K562 (cell line): Measurements from ENCODE around the gene OGDH. TPM values are rescaled to one million over a fixed set of nuclear protein-coding genes. Genes with fewer than 3 reads are reported as not detected.

Experiments
- ELF4 ChIP-seq: fragments of 450-650 bp; formaldehyde crosslinking; IDR thresholded peaks from 2 replicates; pipeline ENCODE4 v1.4.0; 2022; ENCODE audit warnings: missing genetic modification characterization
- EP400 ChIP-seq: fragments of 450-650 bp; IDR thresholded peaks from 2 replicates; pipeline ENCODE4 v1.6.1; 2017; ENCODE audit warnings: antibody characterized with exemption, mild to moderate bottlenecking, moderate library complexity
- FOS ChIP-seq: IDR thresholded peaks from 3 replicates; pipeline ENCODE4 v1.6.1; 2011; ENCODE audit not compliant: insufficient read length; ENCODE audit errors: extremely low read depth
- HDAC1 ChIP-seq, 2 experiments: fragments of 450-650 bp; IDR thresholded peaks; 2 replicates each; pipeline ENCODE4 v1.6.1; 2016 to 2017; ENCODE audit warnings: inconsistent platforms in 1 of 2, mild to moderate bottlenecking in 1 of 2, moderate library complexity in 1 of 2
- JUN ChIP-seq, 2 experiments: sonication (generic) in 1 of 2; formaldehyde crosslinking in 1 of 2; IDR thresholded peaks; 2 replicates each; pipeline versions ENCODE4 v1.6.1 to v1.8.0; 2012 to 2022; ENCODE audit warnings: borderline replicate concordance in 2 of 2, mild to moderate bottlenecking in 2 of 2, improper control_type of control experiment in 1 of 2, low read depth in 1 of 2, low read length in 1 of 2, missing genetic modification reagents in 1 of 2
- NR2F6 ChIP-seq: fragments of 450-650 bp; formaldehyde crosslinking; IDR thresholded peaks from 2 replicates; pipeline ENCODE4 v1.4.0; 2020; ENCODE audit warnings: mild to moderate bottlenecking
- PURB ChIP-seq: sonication (generic); formaldehyde crosslinking; IDR thresholded peaks from 2 replicates; pipeline ENCODE4 v1.9.0; 2021; ENCODE audit warnings: low read depth, mild to moderate bottlenecking, missing genetic modification reagents
- RBM17 ChIP-seq: fragments of 200-400 bp; formaldehyde crosslinking; IDR thresholded peaks from 2 replicates; pipeline ENCODE4 v1.6.1; 2017; ENCODE audit warnings: low read depth, mild to moderate bottlenecking, low read length, borderline replicate concordance
- SMARCC2 ChIP-seq: fragments of 450-650 bp; IDR thresholded peaks from 2 replicates; pipeline ENCODE4 v1.6.1; 2017; ENCODE audit warnings: antibody characterized with exemption, moderate library complexity, mild to moderate bottlenecking, low read depth
- SMARCE1 ChIP-seq: fragments of 450-650 bp; IDR thresholded peaks from 2 replicates; pipeline ENCODE4 v1.7.1; 2016; ENCODE audit warnings: mild to moderate bottlenecking
- SP1 ChIP-seq: sonication (generic); formaldehyde crosslinking; IDR thresholded peaks from 2 replicates; pipeline ENCODE4 v1.8.1; 2022; ENCODE audit warnings: mild to moderate bottlenecking, missing genetic modification reagents
- TGIF2 ChIP-seq: sonication (generic); formaldehyde crosslinking; IDR thresholded peaks from 2 replicates; pipeline ENCODE4 v1.8.1; 2022; ENCODE audit warnings: mild to moderate bottlenecking, missing genetic modification reagents, moderate library complexity
- VEZF1 ChIP-seq: fragments of 200-800 bp; sonication (Bioruptor generic); IDR thresholded peaks from 2 replicates; pipeline ENCODE4 v1.6.1; 2017; ENCODE audit warnings: missing genetic modification characterization, missing compliant biosample characterization
- ZBTB2 ChIP-seq: fragments of 450-650 bp; IDR thresholded peaks from 2 replicates; pipeline ENCODE4 v1.6.1; 2016; ENCODE audit warnings: antibody characterized with exemption
- ZNF165 ChIP-seq: fragments of 250-450 bp; sonication (Bioruptor Pico); IDR thresholded peaks from 2 replicates; pipeline ENCODE4 v1.4.0; 2020; ENCODE audit warnings: borderline replicate concordance
- ZNF175 ChIP-seq: fragments of 200-800 bp; sonication (Bioruptor generic); IDR thresholded peaks from 2 replicates; pipeline ENCODE4 v1.6.1; 2016; ENCODE audit warnings: low read depth, mild to moderate bottlenecking, missing genetic modification characterization, missing compliant biosample characterization
- ZNF592 ChIP-seq: fragments of 450-650 bp; IDR thresholded peaks from 2 replicates; pipeline ENCODE4 v1.6.1; 2017; ENCODE audit warnings: antibody characterized with exemption, mild to moderate bottlenecking
- ZSCAN29 ChIP-seq: fragments of 450-650 bp; IDR thresholded peaks from 2 replicates; pipeline ENCODE4 v1.6.1; 2017
- polyA plus RNA-seq, 8 experiments: library from polyadenylated mRNA; depleted of rRNA in 4 of 8; stranded (reverse) in 5 of 8; unstranded in 3 of 8; fragments of >200 nt; fragmentation: Nextera tagmentation in 2 of 8; fragmentation: Illumina TruSeq in 1 of 8; extraction: Ambion mirVana in 2 of 8; extraction: Trizol in 1 of 8; gene quantifications; 2 replicates each; pipeline versions ENCODE4 v1.2.1 to v1.2.3, GENCODE V29; 2011 to 2014; ENCODE audit warnings: inconsistent platforms in 1 of 8, missing spikeins in 1 of 8
- total RNA-seq, 7 experiments: library from RNA; depleted of rRNA in 6 of 7; stranded (reverse); fragments of >200 nt in 6 of 7; fragmentation: Illumina TruSeq in 2 of 7; extraction: Trizol in 2 of 7; gene quantifications; 2 replicates each; pipeline versions ENCODE4 v1.2.1 to v1.2.3, GENCODE V29; 2011 to 2021; ENCODE audit warnings: low replicate concordance in 1 of 7

The OGDH gene
- total and polyA plus RNA-seq, 9 of the 15 experiments (the other 6 are each of a cell fraction or from before 2014, with no cell fraction given) = 3.1 to 80.3 (median 23.5) TPM

GRCh38 chr7:44638611-44639557 is 32.5 kb downstream of the OGDH start (continued):
- peak; percentile 57; the same call in 1 of the 2 replicates for TF ChIP-seq ZNF592
- 0 out of 2 replicates have a peak, but pooled peaks have one; percentile 41 for TF ChIP-seq ZNF175 (CRISPR knock-in tag)
- TF ChIP-seq FOS = peak; percentile 66
- peak; percentile 97 for TF ChIP-seq JUN (IDR thresholded peaks at IDR 0.05; ENCODE audit: borderline replicate concordance, low read depth, low read length)
- TF ChIP-seq JUN (CRISPR knock-in tag; IDR thresholded peaks at IDR 0.05; ENCODE audit: borderline replicate concordance) = no peak
- peak; percentile 70 for TF ChIP-seq ZBTB2
- TF ChIP-seq HDAC1 (IDR thresholded peaks at IDR 0.05) = peak in 1 of 2 experiments; percentile 64; a peak in 2 of 4 replicates
- no peak for TF ChIP-seq ZNF165 (CRISPR knock-in tag)
- 0 out of 2 replicates have a peak, but pooled peaks have one; percentile 7 for TF ChIP-seq NR2F6 (CRISPR knock-in tag)
- no peak for TF ChIP-seq ZSCAN29
- peak; percentile 67 for TF ChIP-seq EP400
- no peak for TF ChIP-seq RBM17
- peak; percentile 77; the same call in 1 of the 2 replicates for TF ChIP-seq ELF4
- TF ChIP-seq SP1 (CRISPR knock-in tag) = 0 out of 2 replicates have a peak, but pooled peaks have one; percentile 47
- TF ChIP-seq TGIF2 (CRISPR knock-in tag) = no peak
- TF ChIP-seq VEZF1 (CRISPR knock-in tag) = peak; percentile 94
- peak; percentile 93 for TF ChIP-seq SMARCE1
- no peak for TF ChIP-seq PURB (CRISPR knock-in tag)
- peak; percentile 22; the same call in 1 of the 2 replicates for TF ChIP-seq SMARCC2
